Measurements from ENCODE around the gene MALRD1.

DNA sequence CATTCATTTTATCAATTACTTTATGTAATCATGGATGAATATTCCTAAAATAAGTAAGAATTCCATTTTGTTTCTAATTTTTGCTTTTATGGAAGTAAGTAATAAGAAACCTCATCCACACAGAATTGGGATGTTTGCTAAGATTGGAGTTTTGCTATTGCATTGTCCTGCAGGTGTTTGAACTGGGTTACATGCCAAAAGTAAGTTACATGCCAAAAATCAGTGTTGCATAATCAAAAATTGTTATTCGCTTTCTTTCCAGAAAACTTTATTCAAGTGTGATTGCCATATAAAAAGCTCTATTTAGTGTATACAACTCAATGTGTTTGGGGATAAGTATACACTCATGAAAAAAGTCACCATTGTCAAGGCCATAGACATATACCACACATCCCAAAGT lies 420.9 kb downstream of the MALRD1 start:
- TF ChIP-seq, protein P1, sequence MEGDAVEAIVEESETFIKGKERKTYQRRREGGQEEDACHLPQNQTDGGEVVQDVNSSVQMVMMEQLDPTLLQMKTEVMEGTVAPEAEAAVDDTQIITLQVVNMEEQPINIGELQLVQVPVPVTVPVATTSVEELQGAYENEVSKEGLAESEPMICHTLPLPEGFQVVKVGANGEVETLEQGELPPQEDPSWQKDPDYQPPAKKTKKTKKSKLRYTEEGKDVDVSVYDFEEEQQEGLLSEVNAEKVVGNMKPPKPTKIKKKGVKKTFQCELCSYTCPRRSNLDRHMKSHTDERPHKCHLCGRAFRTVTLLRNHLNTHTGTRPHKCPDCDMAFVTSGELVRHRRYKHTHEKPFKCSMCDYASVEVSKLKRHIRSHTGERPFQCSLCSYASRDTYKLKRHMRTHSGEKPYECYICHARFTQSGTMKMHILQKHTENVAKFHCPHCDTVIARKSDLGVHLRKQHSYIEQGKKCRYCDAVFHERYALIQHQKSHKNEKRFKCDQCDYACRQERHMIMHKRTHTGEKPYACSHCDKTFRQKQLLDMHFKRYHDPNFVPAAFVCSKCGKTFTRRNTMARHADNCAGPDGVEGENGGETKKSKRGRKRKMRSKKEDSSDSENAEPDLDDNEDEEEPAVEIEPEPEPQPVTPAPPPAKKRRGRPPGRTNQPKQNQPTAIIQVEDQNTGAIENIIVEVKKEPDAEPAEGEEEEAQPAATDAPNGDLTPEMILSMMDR (IDR thresholded peaks at IDR 0.05) = no peak
- TF ChIP-seq POLR2A (IDR thresholded peaks at IDR 0.05) = no peak

All from Peyer's patch (tissue), 4 donors.